ENCODE data around the gene SCO2. TPM values are rescaled to one million over a fixed set of nuclear protein-coding genes. Genes with fewer than 3 reads are reported as not detected.

Gene SCO2
- total RNA-seq, 3 donors from 2014 or later: 1.9 to 6.6 (median 4.3) TPM

DNA sequence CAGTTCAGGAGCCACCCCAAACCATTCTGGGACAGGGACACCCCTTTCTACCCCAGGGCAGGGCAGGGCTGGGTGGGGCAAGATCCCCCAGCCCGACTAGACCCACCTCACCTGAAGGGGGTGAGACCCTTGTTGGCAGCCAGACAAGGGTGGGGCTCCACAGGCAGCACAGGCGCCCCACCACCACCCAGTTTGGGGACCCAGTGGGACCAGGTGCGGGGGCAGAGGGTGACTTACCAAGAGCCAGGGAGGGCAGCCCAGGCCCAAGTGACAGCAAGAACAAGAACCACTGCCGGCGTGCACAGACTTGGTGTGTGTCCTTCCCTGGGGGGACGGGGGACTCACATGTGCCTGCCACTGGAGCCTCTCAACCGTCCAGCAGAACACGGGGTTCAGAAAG, 41.8 kb downstream of the SCO2 start:
- peaks cover 4 to 10% of the 10 kb centered on the region in 2 donors for H3K4me1 ChIP-seq
- TF ChIP-seq, protein P1, sequence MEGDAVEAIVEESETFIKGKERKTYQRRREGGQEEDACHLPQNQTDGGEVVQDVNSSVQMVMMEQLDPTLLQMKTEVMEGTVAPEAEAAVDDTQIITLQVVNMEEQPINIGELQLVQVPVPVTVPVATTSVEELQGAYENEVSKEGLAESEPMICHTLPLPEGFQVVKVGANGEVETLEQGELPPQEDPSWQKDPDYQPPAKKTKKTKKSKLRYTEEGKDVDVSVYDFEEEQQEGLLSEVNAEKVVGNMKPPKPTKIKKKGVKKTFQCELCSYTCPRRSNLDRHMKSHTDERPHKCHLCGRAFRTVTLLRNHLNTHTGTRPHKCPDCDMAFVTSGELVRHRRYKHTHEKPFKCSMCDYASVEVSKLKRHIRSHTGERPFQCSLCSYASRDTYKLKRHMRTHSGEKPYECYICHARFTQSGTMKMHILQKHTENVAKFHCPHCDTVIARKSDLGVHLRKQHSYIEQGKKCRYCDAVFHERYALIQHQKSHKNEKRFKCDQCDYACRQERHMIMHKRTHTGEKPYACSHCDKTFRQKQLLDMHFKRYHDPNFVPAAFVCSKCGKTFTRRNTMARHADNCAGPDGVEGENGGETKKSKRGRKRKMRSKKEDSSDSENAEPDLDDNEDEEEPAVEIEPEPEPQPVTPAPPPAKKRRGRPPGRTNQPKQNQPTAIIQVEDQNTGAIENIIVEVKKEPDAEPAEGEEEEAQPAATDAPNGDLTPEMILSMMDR (IDR thresholded peaks at IDR 0.05): no peak
- TF ChIP-seq POLR2A (IDR thresholded peaks at IDR 0.05) (no peak), POLR2AphosphoS5 (IDR thresholded peaks at IDR 0.05) (no peak)

DNA sequence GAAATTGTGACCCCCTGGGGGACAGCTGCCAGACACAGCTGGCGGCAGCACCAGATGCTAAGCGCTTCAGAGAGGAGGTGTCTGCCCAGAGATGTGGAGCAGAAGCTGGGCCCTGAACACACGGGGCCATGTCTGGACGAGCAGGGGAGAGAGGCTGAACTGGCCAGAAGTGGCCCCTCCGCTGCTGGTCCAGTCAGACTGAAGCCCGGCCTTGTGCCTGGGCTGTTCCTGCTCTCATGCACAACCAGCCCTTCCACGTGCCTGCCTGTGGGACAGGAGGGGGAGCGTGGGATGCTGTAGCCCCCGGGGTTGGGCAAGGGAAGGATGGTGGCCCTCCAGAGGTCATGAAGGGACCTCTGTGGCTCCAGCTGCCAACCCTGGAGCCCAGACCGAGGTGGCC, 42.3 kb downstream of the SCO2 start:
- Histone ChIP-seq H3K9me3 (no peaks in the 10 kb centered on the region), H3K27ac (no peak overlapping the region), H3K4me1 (peaks cover 4 to 10% of the 10 kb centered on the region in 2 donors), H3K27me3 (peaks cover 8 to 16% of the 10 kb centered on the region in 2 donors), H3K4me3 (no peak overlapping the region), H3K36me3 (no peaks in the 10 kb centered on the region)
- no peak for TF ChIP-seq POLR2AphosphoS5 (IDR thresholded peaks at IDR 0.05)
- no peak for TF ChIP-seq POLR2A (IDR thresholded peaks at IDR 0.05)
- TF ChIP-seq, protein P1 (IDR thresholded peaks at IDR 0.05): no peak
- no peak for DNase-seq (ENCODE audit: low spot score in 2 of 2)
- intact Hi-C loops (cut with DNase I; ENCODE audit: low total_unique reads): no loop called here

More for the DNA sequence above, 41.8 kb downstream of the SCO2 start:
- H3K36me3 ChIP-seq: no peaks in the 10 kb centered on the region
- peaks cover 8 to 16% of the 10 kb centered on the region in 2 donors for H3K27me3 ChIP-seq
- no peak for DNase-seq (ENCODE audit: low spot score in 2 of 2)
- H3K27ac ChIP-seq: no peak overlapping the region
- no peak overlapping the region for H3K4me3 ChIP-seq
- no peaks in the 10 kb centered on the region for H3K9me3 ChIP-seq
- intact Hi-C loops (cut with DNase I; ENCODE audit: low total_unique reads): no loop called here

DNA sequence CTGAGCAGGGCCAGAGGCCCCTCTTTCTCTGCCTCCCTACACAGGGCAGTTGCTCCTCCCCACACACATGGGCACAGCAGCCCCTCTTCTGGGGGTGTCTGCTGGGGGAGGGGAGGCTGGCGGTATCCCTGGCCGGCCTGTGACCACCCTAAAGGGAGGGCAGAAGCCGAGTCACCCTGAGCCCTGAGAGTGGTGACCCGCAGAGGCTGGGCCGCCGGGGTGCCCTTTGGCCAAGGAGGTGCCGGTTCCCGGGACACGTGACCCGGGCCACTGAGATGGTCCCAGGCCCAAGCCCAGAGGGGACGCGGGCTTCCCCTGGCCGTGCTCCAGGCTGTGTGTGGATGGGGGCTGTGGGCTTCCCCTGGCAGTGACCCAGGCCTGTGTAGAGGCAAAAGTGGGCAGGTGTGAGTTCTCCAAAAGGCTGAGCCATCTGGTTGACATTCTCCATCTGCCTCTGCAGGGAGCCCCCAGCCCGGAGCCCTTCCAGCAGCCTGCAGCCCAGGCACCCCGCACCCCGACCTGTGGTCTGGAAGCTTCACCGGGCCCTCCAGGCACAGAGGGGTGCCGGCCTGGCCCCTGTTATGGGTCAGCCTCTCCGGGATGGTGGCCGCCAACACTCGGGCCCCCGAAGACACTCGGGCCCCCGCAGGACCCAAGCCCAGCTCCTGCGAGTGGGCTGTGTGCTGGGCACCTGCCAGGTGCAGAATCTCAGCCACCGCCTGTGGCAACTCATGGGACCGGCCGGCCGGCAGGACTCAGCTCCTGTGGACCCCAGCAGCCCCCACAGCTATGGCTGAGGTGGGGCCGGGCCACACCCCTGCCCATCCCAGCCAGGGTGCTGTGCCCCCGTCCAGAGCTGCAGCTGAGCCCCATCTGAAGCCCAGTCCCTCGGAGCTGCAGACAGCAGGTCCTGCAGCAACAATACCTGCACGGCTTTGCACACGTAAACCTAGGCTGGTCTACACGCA, 43.0 kb downstream of the SCO2 start:
- Histone ChIP-seq H3K27ac (no peak overlapping the region), H3K4me1 (peaks cover 4 to 10% of the 10 kb centered on the region in 2 donors)

DNA sequence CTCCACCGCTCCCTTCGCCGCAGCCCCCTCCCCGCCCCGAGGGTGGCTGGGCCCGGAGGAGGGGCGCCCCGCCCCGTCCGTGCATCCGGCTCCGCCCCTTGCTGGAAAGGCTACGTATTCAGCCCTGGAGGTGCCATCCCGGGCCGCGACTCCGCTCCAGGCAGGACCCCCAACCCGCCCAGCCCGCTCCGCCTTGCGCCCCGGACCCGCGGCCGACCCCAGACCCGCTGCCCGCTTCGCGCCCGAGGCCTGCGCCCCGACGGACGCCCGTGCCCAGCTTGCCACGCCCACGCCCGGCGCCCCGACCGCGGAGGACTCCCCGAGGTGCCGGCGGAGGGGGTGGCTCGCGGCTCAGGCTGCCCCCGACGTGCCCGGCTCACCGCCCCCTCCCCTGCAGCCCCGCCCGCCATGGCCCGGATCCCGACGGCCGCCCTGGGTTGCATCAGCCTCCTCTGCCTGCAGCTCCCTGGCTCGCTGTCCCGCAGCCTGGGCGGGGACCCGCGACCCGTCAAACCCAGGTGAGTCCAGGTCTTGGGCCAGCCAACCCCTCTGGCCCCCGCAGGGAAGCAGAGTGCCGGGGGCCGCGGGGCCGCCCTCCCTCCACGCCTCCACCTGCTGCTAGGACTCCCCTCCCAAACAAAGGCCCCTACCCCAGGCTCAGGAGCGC, 43.8 kb downstream of the SCO2 start, which contains the start of gene ADM2:
ADM2 (plus strand) TSS at position 104 of the 667 bp plus-strand sequence; CDS start at position 409, 305 bp downstream.
- Histone ChIP-seq H3K4me1 (peaks cover 4 to 10% of the 10 kb centered on the region in 2 donors), H3K27me3 (peaks cover 8 to 16% of the 10 kb centered on the region in 2 donors), H3K9me3 (no peaks in the 10 kb centered on the region), H3K36me3 (no peaks in the 10 kb centered on the region), H3K4me3 (peak within 1 kb of the TSS; percentile 34 to 85 (median 54)), H3K27ac (no peak within 1 kb of the TSS)
- intact Hi-C loops (cut with DNase I; ENCODE audit: low total_unique reads): no loop called here
- TF ChIP-seq POLR2AphosphoS5 (IDR thresholded peaks at IDR 0.05): no peak
- TF ChIP-seq, protein P1 (IDR thresholded peaks at IDR 0.05): no peak
- no peak for TF ChIP-seq POLR2A (IDR thresholded peaks at IDR 0.05)
- no peak for DNase-seq (ENCODE audit: low spot score in 2 of 2)

More for the DNA sequence above, 43.0 kb downstream of the SCO2 start:
- TF ChIP-seq, protein P1 (IDR thresholded peaks at IDR 0.05): no peak
- intact Hi-C loops (cut with DNase I; ENCODE audit: low total_unique reads): no loop called here
- Histone ChIP-seq H3K4me3 (peak overlapping the region in 2 of 3 donors; percentile 54 to 85), H3K27me3 (peaks cover 8 to 16% of the 10 kb centered on the region in 2 donors), H3K36me3 (no peaks in the 10 kb centered on the region), H3K9me3 (no peaks in the 10 kb centered on the region)
- no peak for DNase-seq (ENCODE audit: low spot score in 2 of 2)

All from breast epithelium (tissue), 4 donors.